Measurements from ENCODE around the gene GPLD1. TPM values are rescaled to one million over a fixed set of nuclear protein-coding genes. Genes with fewer than 3 reads are reported as not detected.

GPLD1 gene, protein sequence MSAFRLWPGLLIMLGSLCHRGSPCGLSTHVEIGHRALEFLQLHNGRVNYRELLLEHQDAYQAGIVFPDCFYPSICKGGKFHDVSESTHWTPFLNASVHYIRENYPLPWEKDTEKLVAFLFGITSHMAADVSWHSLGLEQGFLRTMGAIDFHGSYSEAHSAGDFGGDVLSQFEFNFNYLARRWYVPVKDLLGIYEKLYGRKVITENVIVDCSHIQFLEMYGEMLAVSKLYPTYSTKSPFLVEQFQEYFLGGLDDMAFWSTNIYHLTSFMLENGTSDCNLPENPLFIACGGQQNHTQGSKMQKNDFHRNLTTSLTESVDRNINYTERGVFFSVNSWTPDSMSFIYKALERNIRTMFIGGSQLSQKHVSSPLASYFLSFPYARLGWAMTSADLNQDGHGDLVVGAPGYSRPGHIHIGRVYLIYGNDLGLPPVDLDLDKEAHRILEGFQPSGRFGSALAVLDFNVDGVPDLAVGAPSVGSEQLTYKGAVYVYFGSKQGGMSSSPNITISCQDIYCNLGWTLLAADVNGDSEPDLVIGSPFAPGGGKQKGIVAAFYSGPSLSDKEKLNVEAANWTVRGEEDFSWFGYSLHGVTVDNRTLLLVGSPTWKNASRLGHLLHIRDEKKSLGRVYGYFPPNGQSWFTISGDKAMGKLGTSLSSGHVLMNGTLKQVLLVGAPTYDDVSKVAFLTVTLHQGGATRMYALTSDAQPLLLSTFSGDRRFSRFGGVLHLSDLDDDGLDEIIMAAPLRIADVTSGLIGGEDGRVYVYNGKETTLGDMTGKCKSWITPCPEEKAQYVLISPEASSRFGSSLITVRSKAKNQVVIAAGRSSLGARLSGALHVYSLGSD
- 1 to 10 TPM; 3.8 to 5.3 (median 4.1) TPM for total RNA-seq

GRCh38 chr6:24489470-24489869, at the start of gene GPLD1:
GPLD1 (minus strand) TSS chr6:24489578; CDS start chr6:24489511, 67 bp downstream.
- H3K4me1 ChIP-seq: peaks cover 0 to 9% (median 7%) of the 10 kb centered on the region in 4 donors
- no peak for DNase-seq (ENCODE audit: extremely low spot score)
- intact Hi-C loops (cut with DNase I): no loop called here
- TF ChIP-seq POLR2A (IDR thresholded peaks at IDR 0.05; ENCODE audit: low read depth) (no peak), EP300 (IDR thresholded peaks at IDR 0.05) (no peak), POLR2AphosphoS5 (IDR thresholded peaks at IDR 0.05) (no peak), CTCF (IDR thresholded peaks at IDR 0.05) (no peak)
- H3K27ac ChIP-seq (replicated peaks in 1 of 4): no peak within 1 kb of the TSS
- no peak within 1 kb of the TSS for H3K4me3 ChIP-seq
- H3K9me3 ChIP-seq: no peaks in the 10 kb centered on the region
- H3K36me3 ChIP-seq: no peaks in the 10 kb centered on the region
- H3K27me3 ChIP-seq: no peaks in the 10 kb centered on the region
- 93% methylated on average over 6 of the region's 6 CpGs for WGBS

- 92% methylated on average over 8 of the region's 8 CpGs for WGBS
- no peak overlapping the region for H3K27ac ChIP-seq (replicated peaks in 1 of 4)
- H3K9me3 ChIP-seq: no peaks in the 10 kb centered on the region
- TF ChIP-seq CTCF (IDR thresholded peaks at IDR 0.05) (no peak), POLR2A (IDR thresholded peaks at IDR 0.05; ENCODE audit: low read depth) (no peak), POLR2AphosphoS5 (IDR thresholded peaks at IDR 0.05) (no peak), EP300 (IDR thresholded peaks at IDR 0.05) (no peak)
- no peak for DNase-seq (ENCODE audit: extremely low spot score)
- H3K36me3 ChIP-seq: peaks cover 0 to 51% (median 19%) of the 10 kb centered on the region in 4 donors
- intact Hi-C loops (cut with DNase I): no loop called here
- H3K27me3 ChIP-seq: no peaks in the 10 kb centered on the region
- no peaks in the 10 kb centered on the region for H3K4me1 ChIP-seq
- H3K4me3 ChIP-seq: no peak overlapping the region
These were observed 48.5 kb upstream of the GPLD1 start for GRCh38 chr6:24537771-24538385.

- no peaks in the 10 kb centered on the region for H3K4me1 ChIP-seq
- DNase-seq (ENCODE audit: extremely low spot score): no peak
- WGBS: 91% methylated on average over 8 of the region's 8 CpGs
- H3K27ac ChIP-seq (replicated peaks in 1 of 4): no peak overlapping the region
- intact Hi-C loops (cut with DNase I): no loop called here
- no peaks in the 10 kb centered on the region for H3K27me3 ChIP-seq
- H3K36me3 ChIP-seq: peaks cover 0 to 55% (median 21%) of the 10 kb centered on the region in 4 donors
- H3K9me3 ChIP-seq: no peaks in the 10 kb centered on the region
- TF ChIP-seq EP300 (IDR thresholded peaks at IDR 0.05) (no peak), CTCF (IDR thresholded peaks at IDR 0.05) (no peak), POLR2A (IDR thresholded peaks at IDR 0.05; ENCODE audit: low read depth) (no peak), POLR2AphosphoS5 (IDR thresholded peaks at IDR 0.05) (no peak)
- H3K4me3 ChIP-seq: no peak overlapping the region
These were observed 47.8 kb upstream of the GPLD1 start for GRCh38 chr6:24537082-24537699.

DNA sequence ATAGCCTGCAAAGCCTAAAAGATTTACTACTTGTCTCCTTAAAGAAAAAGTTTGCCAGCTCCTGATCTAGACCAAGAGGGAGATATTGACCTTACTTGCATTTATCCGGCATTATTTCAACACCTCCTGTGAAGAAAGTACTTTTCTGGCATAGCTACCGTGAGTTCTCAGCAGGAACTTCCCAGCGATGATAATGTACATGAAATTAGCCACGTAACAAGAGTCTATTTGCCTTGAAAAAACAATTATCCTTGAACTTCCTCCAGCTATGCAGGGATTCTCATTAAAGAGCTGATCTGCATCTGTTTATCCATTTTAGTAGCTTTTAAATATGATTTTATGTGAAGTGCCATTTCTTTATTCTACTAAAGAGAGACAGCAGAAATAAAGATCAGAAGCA, 47.1 kb upstream of the GPLD1 start:
- intact Hi-C loops (cut with DNase I): no loop called here
- H3K4me3 ChIP-seq: no peak overlapping the region
- H3K27me3 ChIP-seq: no peaks in the 10 kb centered on the region
- no peaks in the 10 kb centered on the region for H3K9me3 ChIP-seq
- no peaks in the 10 kb centered on the region for H3K4me1 ChIP-seq
- WGBS: 77% methylated on average over 4 of the region's 4 CpGs
- no peak overlapping the region for H3K27ac ChIP-seq (replicated peaks in 1 of 4)
- peaks cover 0 to 58% (median 24%) of the 10 kb centered on the region in 4 donors for H3K36me3 ChIP-seq
- DNase-seq (ENCODE audit: extremely low spot score): no peak
- TF ChIP-seq POLR2A (IDR thresholded peaks at IDR 0.05; ENCODE audit: low read depth): no peak
- no peak for TF ChIP-seq CTCF (IDR thresholded peaks at IDR 0.05)
- TF ChIP-seq EP300 (IDR thresholded peaks at IDR 0.05): no peak
- TF ChIP-seq POLR2AphosphoS5 (IDR thresholded peaks at IDR 0.05): no peak

Measured in esophagus muscularis mucosa (tissue), 4 donors.